Astrocyte (in vitro differentiated cells and primary cell): ENCODE data around the gene MAN1A1.

Experiments used
- CTCF ChIP-seq: IDR thresholded peaks from 2 replicates; pipeline ENCODE4 v1.5.1; 2011; ENCODE audit warnings: low read depth, mild to moderate bottlenecking, inconsistent platforms, low read length, moderate library complexity; ENCODE audit not compliant: insufficient read depth
- EZH2 ChIP-seq: IDR thresholded peaks from 2 replicates; pipeline ENCODE4 v1.6.1; 2012; ENCODE audit warnings: mild to moderate bottlenecking, low read length, inconsistent platforms; ENCODE audit not compliant: insufficient read depth

GRCh38 chr6:119156757-119157505 is 192.6 kb downstream of the MAN1A1 start:
- no peak for TF ChIP-seq CTCF
- no peak for TF ChIP-seq EZH2
